Ectodermal cell (in vitro differentiated cells): Measurements from ENCODE around the gene CCL5. TPM values are rescaled to one million over a fixed set of nuclear protein-coding genes. Genes with fewer than 3 reads are reported as not detected.

Experiments used
- H3K27ac ChIP-seq: 2 replicates; pipeline ENCODE4 v1.7.0; 2013; ENCODE audit warnings: mild to moderate bottlenecking, low read depth, low read length; ENCODE audit not compliant: insufficient read depth, poor library complexity, severe bottlenecking
- H3K27me3 ChIP-seq: 2 replicates; pipeline ENCODE4 v1.7.0; 2013; ENCODE audit warnings: mild to moderate bottlenecking, low read length; ENCODE audit not compliant: insufficient read depth, control insufficient read depth, poor library complexity, severe bottlenecking
- H3K36me3 ChIP-seq: one replicate; pipeline ENCODE4 v1.7.0; 2013; ENCODE audit warnings: low read length; ENCODE audit not compliant: control insufficient read depth, insufficient read depth
- H3K4me1 ChIP-seq: one replicate; pipeline ENCODE4 v1.7.0; 2013; ENCODE audit warnings: low read length; ENCODE audit not compliant: control insufficient read depth, insufficient read depth
- H3K4me3 ChIP-seq: 2 replicates; pipeline ENCODE4 v1.7.0; 2013; ENCODE audit warnings: low read depth, low read length, control low read depth; ENCODE audit not compliant: insufficient read depth
- H3K9me3 ChIP-seq: 2 replicates; pipeline ENCODE4 v1.7.0; 2013; ENCODE audit warnings: mild to moderate bottlenecking, low read length, moderate library complexity; ENCODE audit not compliant: control insufficient read depth
- WGBS, 2 experiments: methylation state at CpG; one replicate each; pipeline ENCODE4 v1.1.7; 2013; ENCODE audit warnings: missing lambda C conversion rate in 2 of 2; 5-methylcytosine and 5-hydroxymethylcytosine counted together
- polyA plus RNA-seq, 4 experiments: library from polyadenylated mRNA; stranded (reverse); fragments of 50-300 nt; gene quantifications; one replicate each; pipeline ENCODE4 v1.2.3, GENCODE V29; 2013

CCL5 gene
- polyA plus RNA-seq (2013, experiment 1 of 4), result not detected
- not detected for polyA plus RNA-seq (2013, experiment 2 of 4)
- polyA plus RNA-seq (2013, experiment 3 of 4), result not detected
- not detected for polyA plus RNA-seq (2013, experiment 4 of 4)

- no peaks in the 10 kb centered on the region for H3K27me3 ChIP-seq
- WGBS, 2 experiments, result 89 to 90% methylated on average over 11 of the region's 11 CpGs
- no peaks in the 10 kb centered on the region for H3K4me1 ChIP-seq
- no peak within 1 kb of the TSS for H3K27ac ChIP-seq
- no peaks in the 10 kb centered on the region for H3K9me3 ChIP-seq
- no peak within 1 kb of the TSS for H3K4me3 ChIP-seq
- no peaks in the 10 kb centered on the region for H3K36me3 ChIP-seq
Measured at GRCh38 chr17:35879773-35880654, at the start of gene CCL5. CCL5 (minus strand) TSS chr17:35880360.

GRCh38 chr17:35927714-35928113 lies 47.6 kb upstream of the CCL5 start:
- H3K27ac ChIP-seq, result no peak overlapping the region
- no peaks in the 10 kb centered on the region for H3K27me3 ChIP-seq
- peaks cover 12% of the 10 kb centered on the region for H3K4me1 ChIP-seq
- no peak overlapping the region for H3K4me3 ChIP-seq
- H3K36me3 ChIP-seq, result no peaks in the 10 kb centered on the region
- H3K9me3 ChIP-seq, result no peaks in the 10 kb centered on the region

DNA sequence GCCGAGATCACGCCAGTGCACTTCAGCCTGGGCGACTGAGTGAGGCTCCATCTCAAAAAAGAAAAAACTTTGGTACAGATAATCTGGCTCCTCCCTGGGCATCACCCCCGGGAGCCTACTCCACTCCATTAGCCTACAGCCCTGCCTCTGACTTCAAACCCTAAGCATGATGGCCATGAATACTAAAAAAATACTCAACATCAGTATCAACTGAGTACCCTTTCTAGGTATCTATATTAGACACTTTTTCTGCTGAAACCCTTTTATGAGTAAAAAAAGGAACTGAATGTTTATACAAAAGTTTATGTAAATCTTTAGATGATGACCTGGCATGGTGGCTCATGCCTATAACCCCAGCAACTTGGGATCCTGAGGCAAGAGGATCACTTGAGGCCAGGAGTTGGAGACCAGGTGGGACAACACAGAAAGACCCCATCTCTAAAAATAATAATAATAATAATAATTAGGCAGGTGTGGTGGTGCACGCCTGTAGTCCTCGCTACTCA lies 43.5 kb upstream of the CCL5 start:
- H3K27me3 ChIP-seq, result no peaks in the 10 kb centered on the region
- H3K27ac ChIP-seq, result no peak overlapping the region
- no peak overlapping the region for H3K4me3 ChIP-seq
- no peaks in the 10 kb centered on the region for H3K9me3 ChIP-seq
- no peaks in the 10 kb centered on the region for H3K36me3 ChIP-seq
- WGBS, 2 experiments, result 97 to 98% methylated on average over 6 of the region's 6 CpGs
- no peaks in the 10 kb centered on the region for H3K4me1 ChIP-seq

DNA sequence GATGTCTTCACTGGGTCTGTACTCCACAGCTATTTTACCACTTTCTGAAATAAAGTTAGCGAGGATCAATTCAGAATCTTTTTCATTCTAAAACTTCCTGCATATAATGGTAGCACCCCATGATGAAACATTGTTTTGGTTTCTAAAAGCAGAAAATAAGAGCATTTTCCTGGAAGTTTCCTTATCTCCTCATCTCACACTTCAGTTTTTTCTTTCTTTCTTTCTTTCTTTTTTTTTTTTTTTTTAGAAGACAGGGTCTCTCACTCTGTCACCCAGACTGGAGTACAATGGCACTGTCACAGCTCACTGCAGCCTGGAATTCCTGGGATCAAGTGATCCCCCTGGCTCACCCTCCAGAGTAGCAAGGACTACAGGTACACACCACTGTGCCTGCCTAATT lies 40.1 kb upstream of the CCL5 start:
- Histone ChIP-seq H3K36me3 (no peaks in the 10 kb centered on the region), H3K4me1 (no peaks in the 10 kb centered on the region), H3K27me3 (no peaks in the 10 kb centered on the region), H3K9me3 (no peaks in the 10 kb centered on the region), H3K27ac (no peak overlapping the region), H3K4me3 (no peak overlapping the region)
- WGBS, 2 experiments, result 91 to 100% methylated on average over 1 of the region's 1 CpG

- no peaks in the 10 kb centered on the region for H3K36me3 ChIP-seq
- H3K4me3 ChIP-seq, result no peak overlapping the region
- H3K4me1 ChIP-seq, result no peaks in the 10 kb centered on the region
- H3K9me3 ChIP-seq, result no peaks in the 10 kb centered on the region
- no peak overlapping the region for H3K27ac ChIP-seq
- 95 to 98% methylated on average over 3 of the region's 3 CpGs for WGBS, 2 experiments
- H3K27me3 ChIP-seq, result no peaks in the 10 kb centered on the region
Measured at GRCh38 chr17:35918665-35919064, 38.5 kb upstream of the CCL5 start.

GRCh38 chr17:35917519-35918213 lies 37.5 kb upstream of the CCL5 start:
- Histone ChIP-seq H3K27me3 (no peaks in the 10 kb centered on the region), H3K4me3 (no peak overlapping the region), H3K27ac (no peak overlapping the region), H3K4me1 (no peaks in the 10 kb centered on the region), H3K36me3 (no peaks in the 10 kb centered on the region), H3K9me3 (no peaks in the 10 kb centered on the region)
- 95 to 96% methylated on average over 29 of the region's 29 CpGs for WGBS, 2 experiments

- 95 to 96% methylated on average over 3 of the region's 3 CpGs for WGBS, 2 experiments
- no peak overlapping the region for H3K4me3 ChIP-seq
- H3K27ac ChIP-seq, result no peak overlapping the region
- H3K36me3 ChIP-seq, result no peaks in the 10 kb centered on the region
- no peaks in the 10 kb centered on the region for H3K9me3 ChIP-seq
- no peaks in the 10 kb centered on the region for H3K4me1 ChIP-seq
- H3K27me3 ChIP-seq, result no peaks in the 10 kb centered on the region
Measured at GRCh38 chr17:35915153-35915964, 35.2 kb upstream of the CCL5 start.

DNA sequence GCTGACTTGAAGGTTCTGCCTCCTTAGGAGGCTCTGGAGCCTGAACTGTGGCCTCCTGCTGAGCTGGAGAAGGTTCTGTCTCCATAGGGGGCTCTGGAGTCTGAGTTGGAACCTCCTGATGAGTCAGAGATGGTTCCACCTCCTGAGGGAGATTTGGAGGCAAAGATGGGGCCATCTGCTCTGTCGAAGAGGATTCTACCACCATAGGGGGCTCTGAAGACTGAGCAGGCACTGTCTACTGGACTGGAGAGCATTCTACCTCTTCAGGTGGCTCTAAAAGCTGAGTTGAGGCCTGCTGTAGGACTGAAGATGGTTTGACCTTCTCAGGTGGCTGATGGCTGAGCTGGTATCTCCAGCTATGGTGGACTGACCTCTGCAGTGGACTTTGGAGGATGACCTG lies 34.2 kb upstream of the CCL5 start:
- H3K4me1 ChIP-seq, result no peaks in the 10 kb centered on the region
- no peaks in the 10 kb centered on the region for H3K36me3 ChIP-seq
- no peaks in the 10 kb centered on the region for H3K27me3 ChIP-seq
- no peaks in the 10 kb centered on the region for H3K9me3 ChIP-seq
- no peak overlapping the region for H3K27ac ChIP-seq
- H3K4me3 ChIP-seq, result no peak overlapping the region
- 90 to 93% methylated on average over 1 of the region's 1 CpG for WGBS, 2 experiments

DNA sequence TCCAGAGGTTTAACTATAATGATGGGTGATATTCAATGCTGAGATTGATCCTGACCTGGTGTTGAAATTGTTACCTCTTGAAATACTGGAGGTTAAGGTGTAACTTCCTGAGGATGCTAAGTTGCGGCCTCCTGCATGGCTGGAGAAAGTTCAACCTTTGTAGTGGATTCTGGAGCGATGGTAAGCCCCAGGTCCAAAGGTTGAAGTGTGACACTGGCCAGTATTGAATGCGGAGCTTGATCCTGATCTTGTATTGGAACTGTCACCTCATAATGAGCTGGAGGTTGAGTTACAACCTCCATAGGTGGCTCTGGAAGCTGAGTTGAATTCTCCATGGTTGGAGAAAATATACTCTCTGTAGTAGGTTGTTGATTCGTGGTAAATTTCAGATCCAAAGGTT lies 33.4 kb upstream of the CCL5 start:
- Histone ChIP-seq H3K4me1 (no peaks in the 10 kb centered on the region), H3K4me3 (no peak overlapping the region), H3K27me3 (no peaks in the 10 kb centered on the region), H3K36me3 (no peaks in the 10 kb centered on the region), H3K27ac (no peak overlapping the region), H3K9me3 (no peaks in the 10 kb centered on the region)
- 85 to 86% methylated on average over 4 of the region's 4 CpGs for WGBS, 2 experiments
